Femur (tissue), 1 donor: ENCODE results near the gene MAGEA2.
"Not testable (repeated sequence)": the region's sequence is repeated elsewhere in the genome, so short reads cannot be mapped to it uniquely, and the experiment has no call there.

Experiments
- DNase-seq: peaks from one replicate; pipeline ENCODE4 v3.0.0-alpha.2; 2017

Gene MAGEA2, protein sequence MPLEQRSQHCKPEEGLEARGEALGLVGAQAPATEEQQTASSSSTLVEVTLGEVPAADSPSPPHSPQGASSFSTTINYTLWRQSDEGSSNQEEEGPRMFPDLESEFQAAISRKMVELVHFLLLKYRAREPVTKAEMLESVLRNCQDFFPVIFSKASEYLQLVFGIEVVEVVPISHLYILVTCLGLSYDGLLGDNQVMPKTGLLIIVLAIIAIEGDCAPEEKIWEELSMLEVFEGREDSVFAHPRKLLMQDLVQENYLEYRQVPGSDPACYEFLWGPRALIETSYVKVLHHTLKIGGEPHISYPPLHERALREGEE

DNA sequence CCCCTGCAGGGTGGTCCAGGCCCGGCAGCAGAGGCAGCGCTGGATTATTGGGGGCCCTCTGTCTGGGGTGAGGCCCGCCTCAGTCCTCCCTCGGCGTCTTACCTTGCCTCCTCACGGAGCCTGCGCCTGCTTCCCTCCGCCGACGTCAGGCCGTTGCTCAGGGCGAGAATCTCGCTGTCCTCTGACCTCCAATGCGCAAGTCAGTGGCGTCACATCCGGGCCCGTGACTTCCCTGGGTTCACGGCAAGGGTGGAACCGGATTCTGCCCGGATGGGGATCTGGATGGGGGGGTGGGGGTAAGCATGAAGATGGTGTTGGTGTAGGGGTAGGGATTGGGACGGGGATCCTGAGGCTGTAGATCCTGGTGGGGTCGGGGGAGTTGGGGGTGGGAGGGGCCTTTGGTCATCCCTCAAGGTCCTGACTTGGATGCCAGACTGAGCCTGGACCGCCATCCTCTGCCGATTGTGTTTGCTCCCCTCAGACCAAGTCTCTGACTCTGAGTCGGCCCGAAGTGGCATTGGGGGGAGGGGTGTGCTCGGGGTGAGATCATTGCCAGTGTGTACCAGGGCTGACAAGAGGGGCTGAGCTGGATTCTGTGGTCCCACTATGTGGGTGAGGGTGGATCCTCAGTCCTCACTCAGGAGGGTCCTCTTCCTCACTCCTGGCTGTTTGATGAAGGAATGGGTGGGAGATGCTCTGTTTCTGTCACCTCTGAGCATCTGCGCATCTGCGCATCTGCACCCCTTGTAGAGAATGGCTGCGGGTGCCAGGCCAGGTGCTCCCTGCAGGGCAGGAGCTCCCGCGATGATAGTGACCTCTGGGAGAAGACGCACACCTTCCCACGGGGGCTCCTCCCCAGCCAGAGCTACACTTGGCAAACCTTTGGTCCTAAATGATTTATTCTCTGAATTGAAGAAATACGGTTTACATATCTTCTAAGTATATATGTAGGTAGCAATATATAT lies at the start of gene MAGEA2:
Gene MAGEA2 (minus strand): TSS at position 157 of the 965 bp plus-strand sequence. CDS start 2,479 bp downstream, outside the sequence.
- DNase-seq, result not testable (repeated sequence)

DNA sequence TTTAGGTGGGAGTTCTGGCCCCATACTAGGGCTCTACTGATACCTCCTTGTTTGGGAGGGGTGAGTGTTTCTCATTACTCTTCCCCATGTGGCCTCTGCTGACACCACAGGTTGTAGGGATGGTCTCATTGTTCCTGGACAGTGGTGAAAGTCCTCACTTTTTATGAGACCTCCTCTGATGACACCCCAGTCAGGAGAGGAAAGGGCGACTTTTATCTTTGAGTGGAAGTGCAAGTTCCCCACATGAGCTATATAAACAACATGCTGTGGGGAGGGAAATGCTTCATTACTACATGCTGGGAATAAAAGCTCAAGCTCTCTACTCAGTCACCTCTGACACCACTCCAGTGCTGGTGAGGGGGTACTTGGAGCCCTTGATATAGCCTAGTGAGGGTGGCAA lies 45.3 kb upstream of the MAGEA2 start:
- DNase-seq, result no peak

DNA sequence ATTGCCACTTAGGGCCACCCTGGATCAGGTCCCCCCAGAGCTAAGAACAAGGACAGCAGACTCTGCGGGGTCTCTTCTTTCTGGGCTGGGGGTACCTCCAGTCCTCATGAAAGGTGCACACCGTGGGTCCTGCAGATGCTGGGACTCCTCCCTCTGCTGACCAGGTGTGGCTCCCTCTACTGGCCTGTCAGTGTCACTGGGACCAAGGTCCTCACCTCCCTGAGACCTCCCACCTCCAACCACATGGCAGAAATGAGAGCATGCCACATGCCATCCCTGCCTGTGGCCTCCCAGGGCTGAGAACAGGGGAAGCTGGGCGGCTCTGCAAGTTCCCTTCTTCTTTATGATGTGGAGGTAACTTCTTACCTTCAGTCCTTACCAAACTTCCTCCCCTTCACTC lies 33.4 kb upstream of the MAGEA2 start:
- DNase-seq, result not testable (repeated sequence)

DNA sequence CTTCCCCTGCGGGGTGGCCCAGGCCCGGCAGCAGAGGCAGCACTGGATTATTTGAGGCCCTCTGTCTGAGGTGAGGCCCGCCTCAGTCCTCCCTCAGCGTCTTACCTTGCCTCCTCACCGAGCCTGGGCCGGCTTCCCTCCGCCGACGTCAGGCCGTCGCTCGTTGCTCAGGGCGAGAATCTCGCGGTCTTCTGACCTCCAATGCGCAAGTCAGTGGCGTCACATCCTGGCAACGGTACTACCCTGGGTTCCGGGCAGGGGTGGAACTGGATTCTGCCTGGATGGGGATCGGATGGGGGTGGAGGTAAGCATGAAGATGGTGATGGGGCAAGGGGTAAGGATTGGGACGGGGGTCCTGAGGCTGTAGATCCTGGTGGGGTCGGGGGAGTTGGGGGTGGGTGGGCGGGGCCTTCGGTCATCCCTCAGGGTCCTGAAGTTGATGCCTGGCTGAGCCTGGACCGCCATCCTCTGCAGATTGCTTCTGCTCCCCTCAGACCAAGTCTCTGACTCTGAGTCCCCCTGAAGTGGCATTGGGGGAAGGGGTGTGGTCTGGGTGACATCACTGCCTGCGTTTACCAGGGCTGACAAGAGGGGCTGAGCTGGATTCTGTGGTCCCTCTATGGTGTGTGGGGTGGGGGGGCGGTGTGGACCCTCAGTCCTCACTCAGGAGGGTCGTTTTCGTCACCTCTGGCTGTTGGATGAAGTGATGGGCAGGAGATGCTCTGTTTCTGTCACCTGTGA lies 16.1 kb upstream of the MAGEA2 start, which contains the start of gene MAGEA6:
Gene MAGEA6 (minus strand): TSS at position 141 of the 741 bp plus-strand sequence. CDS start 2,039 bp downstream, outside the sequence.
- not testable (repeated sequence) for DNase-seq

DNA sequence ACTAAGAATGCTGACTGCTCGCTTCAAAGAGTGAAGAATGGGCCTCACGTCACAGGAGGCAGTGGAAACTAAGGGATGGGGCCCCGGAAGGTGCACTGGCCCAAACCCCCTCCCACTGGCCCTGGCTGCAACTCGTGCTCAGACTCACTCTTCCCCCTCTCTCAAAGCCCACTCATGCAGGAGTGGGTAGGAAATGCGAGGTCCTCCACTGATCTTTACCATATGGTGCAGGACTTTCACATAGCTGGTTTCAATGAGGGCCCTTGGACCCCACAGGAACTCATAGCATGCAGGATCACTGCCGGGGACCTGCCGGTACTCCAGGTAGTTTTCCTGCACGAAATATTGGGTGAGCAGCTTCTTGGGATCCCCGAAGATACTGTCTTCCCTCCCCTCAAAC lies 12.9 kb upstream of the MAGEA2 start:
- DNase-seq, result not testable (repeated sequence)

DNA sequence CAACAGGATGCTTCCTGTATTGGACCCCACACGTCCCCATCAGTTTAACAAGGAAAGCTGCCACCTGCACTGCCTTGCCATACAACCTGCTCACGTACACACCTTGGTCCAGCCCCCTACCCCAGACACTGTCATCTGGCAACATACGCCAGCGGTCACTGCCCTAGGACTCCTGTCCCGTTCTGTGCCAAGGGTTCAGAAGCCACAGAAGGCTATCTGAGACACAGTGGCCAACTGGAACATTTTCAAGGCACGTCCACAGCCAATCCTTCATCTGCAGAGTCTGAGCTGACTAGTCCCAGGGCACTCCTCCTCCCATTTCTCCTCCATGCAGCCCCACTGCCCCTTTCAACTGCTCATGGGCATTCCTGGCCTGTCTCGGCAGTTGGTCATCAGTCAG lies 7.9 kb upstream of the MAGEA2 start:
- not testable (repeated sequence) for DNase-seq

DNA sequence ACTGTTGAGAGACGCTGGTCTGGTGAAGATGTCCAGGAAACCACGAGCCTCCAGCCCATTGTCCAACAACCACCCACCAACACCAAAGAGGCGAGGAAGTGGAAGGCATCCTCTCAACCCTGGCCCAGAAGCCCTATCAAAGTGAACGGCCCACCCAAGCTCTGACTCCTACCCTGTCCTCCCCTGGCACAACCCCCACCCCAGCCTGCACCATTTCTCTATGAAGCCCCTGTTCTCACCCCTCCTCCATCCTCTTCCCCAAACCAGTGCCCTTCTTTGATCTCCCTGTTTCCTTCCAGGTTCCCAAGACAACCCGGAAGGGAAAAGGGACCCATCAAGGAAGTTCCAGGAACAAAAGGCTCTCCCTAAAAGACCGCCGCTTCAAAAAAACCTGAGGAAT lies 5.9 kb upstream of the MAGEA2 start:
- DNase-seq, result not testable (repeated sequence)

DNA sequence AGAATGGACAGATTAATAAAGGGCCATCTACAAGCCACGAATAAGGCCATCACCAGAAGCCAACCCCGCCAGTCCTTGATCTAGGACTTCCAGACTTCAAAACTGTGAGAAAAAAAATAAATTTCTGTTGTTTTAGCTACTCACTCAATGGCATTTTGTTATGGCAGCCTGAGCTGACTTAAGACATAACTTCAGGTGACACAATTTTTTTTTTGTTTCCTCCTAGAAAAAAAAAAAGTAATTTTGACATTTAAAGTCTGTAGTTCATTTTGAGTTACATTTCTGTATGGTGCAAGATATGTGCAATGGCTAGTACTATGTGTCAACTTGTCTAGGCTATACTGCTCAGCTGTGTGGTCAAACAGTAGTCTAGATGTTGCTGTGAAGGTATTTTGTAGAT lies 5.3 kb upstream of the MAGEA2 start, which contains the start of gene CSAG3:
Gene CSAG3 (plus strand): TSS at position 301 of the 400 bp plus-strand sequence.
- DNase-seq, result not testable (repeated sequence)

DNA sequence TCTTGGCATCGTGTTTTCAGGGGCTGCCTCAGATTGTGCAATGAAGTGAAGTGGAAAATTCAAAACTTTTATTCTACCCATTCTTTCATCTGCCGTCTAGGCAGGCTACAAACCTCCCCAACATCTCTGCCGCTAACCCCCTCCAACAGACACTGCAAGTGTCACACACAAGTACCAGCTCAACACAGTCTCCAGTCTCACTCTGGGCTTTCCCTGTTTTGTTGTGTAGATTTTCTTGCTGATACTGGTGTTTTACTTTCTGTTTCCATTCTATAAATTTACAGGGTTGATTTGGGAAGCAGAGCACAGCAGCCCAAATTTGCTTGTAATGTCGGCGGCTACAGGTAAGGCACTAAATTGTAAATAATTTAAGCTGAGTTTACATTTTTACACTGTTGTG lies 1.2 kb upstream of the MAGEA2 start:
- DNase-seq, result not testable (repeated sequence)

DNA sequence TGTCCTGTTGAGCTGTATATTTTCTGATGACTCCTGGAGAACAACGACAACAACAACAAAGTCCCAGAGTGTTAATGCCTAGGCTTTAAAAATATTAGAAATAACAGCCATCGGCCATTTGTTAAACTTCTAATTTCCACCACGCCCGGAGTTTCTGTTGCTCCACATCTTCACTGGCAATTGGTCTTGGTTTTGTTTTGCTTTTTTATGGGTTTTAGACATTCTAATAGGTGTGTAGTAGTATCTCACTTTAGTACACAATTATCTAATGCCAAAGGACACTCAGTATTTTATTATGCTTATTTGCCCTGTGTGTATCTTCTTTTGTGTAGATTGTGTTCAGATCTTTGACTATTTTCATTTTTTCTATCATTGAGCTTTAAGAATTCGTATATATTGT lies 15.1 kb downstream of the MAGEA2 start:
- no peak for DNase-seq

DNA sequence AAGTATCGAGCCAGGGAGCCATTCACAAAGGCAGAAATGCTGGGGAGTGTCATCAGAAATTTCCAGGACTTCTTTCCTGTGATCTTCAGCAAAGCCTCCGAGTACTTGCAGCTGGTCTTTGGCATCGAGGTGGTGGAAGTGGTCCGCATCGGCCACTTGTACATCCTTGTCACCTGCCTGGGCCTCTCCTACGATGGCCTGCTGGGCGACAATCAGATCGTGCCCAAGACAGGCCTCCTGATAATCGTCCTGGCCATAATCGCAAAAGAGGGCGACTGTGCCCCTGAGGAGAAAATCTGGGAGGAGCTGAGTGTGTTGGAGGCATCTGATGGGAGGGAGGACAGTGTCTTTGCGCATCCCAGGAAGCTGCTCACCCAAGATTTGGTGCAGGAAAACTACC lies 17.1 kb downstream of the MAGEA2 start:
- not testable (repeated sequence) for DNase-seq

DNA sequence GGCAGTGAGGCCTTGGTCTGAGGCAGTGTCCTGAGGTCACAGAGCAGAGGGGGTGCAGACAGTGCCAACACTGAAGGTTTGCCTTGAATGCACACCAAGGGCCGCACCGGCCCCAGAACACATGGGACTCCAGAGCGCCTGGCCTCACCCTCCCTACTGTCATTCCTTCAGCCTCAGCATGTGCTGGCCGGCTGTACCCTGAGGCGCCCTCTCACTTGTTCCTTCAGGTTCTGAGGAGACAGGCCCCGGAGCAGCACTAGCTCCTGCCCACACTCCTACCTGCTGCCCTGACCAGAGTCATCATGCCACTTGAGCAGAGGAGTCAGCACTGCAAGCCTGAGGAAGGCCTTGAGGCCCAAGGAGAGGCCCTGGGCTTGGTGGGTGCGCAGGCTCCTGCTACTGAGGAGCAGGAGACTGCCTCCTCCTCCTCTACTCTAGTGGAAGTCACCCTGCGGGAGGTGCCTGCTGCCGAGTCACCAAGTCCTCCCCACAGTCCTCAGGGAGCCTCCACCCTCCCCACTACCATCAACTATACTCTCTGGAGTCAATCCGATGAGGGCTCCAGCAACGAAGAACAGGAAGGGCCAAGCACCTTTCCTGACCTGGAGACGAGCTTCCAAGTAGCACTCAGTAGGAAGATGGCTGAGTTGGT lies 17.7 kb downstream of the MAGEA2 start:
- DNase-seq, result no peak

DNA sequence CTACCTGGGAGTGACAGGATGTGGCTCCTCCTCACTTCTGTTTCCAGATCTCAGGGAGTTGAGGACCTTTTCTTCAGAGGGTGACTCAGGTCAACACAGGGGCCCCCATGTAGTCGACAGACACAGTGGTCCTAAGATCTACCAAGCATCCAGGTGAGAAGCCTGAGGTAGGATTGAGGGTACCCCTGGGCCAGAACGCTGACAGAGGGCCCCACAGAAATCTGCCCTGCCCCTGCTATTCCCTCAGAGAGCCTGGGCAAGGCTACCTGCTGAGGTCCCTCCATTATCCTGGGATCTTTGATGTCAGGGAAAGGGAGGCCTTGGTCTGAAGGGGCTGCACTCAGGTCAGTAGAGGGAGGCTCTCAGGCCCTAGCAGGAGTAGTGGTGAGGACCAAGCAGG lies 18.5 kb downstream of the MAGEA2 start:
- DNase-seq, result no peak

DNA sequence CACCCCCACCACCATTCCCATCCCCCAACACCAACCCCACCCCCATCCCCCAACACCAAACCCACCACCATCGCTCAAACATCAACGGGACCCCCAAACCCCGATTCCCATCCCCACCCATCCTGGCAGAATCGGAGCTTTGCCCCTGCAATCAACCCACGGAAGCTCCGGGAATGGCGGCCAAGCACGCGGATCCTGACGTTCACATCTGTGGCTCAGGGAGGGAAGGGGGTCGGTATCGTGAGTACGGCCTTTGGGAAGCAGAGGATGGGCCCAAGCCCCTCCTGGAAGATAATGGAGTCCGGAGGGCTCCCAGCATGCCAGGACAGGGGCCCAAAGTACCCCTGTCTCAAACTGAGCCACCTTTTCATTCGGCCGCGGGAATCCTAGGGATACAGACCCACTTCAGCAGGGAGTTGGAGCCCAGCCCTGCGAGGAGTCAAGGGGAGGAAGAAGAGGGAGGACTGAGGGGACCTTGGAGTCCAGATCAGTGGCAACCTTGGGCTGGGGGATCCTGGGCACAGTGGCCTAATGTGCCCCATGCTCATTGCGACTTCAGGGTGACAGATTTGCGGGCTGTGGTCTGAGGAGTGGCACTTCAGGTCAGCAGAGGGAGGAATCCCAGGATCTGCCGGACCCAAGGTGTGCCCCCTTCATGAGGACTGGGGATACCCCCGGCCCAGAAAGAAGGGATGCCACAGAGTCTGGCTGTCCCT lies 19.3 kb downstream of the MAGEA2 start:
- DNase-seq, result not testable (repeated sequence)

DNA sequence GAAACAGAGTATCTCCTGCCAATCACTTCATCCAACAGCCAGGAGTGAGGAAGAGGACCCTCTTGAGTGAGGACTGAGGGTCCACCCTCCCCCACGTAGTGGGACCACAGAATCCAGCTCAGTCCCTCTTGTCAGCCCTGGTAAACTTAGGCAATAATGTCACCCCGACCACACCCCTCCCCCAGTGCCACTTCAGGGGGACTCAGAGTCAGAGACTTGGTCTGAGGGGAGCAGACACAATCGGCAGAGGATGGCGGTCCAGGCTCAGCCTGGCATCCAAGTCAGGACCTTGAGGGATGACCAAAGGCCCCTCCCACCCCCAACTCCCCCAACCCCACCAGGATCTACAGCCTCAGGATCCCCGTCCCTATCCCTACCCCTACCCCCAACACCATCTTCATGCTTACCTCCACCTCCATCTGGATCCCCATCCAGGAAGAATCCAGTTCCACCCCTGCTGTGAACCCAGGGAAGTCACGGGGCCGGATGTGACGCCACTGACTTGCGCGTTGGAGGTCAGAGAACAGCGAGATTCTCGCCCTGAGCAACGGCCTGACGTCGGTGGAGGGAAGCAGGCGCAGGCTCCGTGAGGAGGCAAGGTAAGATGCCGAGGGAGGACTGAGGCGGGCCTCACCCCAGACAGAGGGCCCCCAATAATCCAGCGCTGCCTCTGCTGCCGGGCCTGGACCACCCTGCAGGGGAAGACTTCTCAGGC lies 20.2 kb downstream of the MAGEA2 start, which contains the start of the genes CSAG1 and MAGEA12:
Gene CSAG1 (minus strand): TSS at position 461 of the 715 bp plus-strand sequence. CDS start 1,261 bp downstream, outside the sequence.
Gene MAGEA12 (plus strand): TSS at position 497 of the 715 bp plus-strand sequence. CDS start 2,405 bp downstream, outside the sequence.
- DNase-seq, result no peak

DNA sequence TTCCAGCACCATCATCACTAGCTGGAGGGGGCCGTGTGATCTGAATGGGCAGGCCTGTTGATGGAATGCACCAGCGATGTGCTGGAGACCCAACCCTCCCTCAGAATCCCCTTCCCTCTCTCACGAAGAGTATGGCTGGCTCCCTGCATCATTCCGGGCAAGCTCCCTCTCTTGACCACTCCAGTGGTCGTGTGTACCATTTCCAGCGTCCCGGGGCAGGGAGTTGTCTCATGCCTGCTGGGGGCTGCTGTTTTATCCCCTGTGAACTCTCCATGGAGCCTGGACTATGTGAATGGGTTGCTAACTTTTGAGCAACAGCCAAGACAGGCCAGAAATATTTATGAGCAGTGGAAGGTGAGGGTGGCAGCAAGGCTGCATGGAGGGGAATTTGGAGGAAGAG lies 28.2 kb downstream of the MAGEA2 start:
- DNase-seq, result no peak

DNA sequence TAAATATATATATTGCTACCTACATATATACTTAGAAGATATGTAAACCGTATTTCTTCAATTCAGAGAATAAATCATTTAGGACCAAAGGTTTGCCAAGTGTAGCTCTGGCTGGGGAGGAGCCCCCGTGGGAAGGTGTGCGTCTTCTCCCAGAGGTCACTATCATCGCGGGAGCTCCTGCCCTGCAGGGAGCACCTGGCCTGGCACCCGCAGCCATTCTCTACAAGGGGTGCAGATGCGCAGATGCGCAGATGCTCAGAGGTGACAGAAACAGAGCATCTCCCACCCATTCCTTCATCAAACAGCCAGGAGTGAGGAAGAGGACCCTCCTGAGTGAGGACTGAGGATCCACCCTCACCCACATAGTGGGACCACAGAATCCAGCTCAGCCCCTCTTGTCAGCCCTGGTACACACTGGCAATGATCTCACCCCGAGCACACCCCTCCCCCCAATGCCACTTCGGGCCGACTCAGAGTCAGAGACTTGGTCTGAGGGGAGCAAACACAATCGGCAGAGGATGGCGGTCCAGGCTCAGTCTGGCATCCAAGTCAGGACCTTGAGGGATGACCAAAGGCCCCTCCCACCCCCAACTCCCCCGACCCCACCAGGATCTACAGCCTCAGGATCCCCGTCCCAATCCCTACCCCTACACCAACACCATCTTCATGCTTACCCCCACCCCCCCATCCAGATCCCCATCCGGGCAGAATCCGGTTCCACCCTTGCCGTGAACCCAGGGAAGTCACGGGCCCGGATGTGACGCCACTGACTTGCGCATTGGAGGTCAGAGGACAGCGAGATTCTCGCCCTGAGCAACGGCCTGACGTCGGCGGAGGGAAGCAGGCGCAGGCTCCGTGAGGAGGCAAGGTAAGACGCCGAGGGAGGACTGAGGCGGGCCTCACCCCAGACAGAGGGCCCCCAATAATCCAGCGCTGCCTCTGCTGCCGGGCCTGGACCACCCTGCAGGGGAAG lies 39.5 kb downstream of the MAGEA2 start, which contains the start of gene MAGEA2B:
Gene MAGEA2B (plus strand): TSS at position 814 of the 973 bp plus-strand sequence. CDS start 2,479 bp downstream, outside the sequence.
- DNase-seq, result not testable (repeated sequence)

DNA sequence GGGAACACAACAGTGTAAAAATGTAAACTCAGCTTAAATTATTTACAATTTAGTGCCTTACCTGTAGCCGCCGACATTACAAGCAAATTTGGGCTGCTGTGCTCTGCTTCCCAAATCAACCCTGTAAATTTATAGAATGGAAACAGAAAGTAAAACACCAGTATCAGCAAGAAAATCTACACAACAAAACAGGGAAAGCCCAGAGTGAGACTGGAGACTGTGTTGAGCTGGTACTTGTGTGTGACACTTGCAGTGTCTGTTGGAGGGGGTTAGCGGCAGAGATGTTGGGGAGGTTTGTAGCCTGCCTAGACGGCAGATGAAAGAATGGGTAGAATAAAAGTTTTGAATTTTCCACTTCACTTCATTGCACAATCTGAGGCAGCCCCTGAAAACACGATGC lies 40.4 kb downstream of the MAGEA2 start:
- DNase-seq, result not testable (repeated sequence)

DNA sequence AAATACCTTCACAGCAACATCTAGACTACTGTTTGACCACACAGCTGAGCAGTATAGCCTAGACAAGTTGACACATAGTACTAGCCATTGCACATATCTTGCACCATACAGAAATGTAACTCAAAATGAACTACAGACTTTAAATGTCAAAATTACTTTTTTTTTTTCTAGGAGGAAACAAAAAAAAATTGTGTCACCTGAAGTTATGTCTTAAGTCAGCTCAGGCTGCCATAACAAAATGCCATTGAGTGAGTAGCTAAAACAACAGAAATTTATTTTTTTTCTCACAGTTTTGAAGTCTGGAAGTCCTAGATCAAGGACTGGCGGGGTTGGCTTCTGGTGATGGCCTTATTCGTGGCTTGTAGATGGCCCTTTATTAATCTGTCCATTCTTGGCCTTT lies 44.5 kb downstream of the MAGEA2 start, which contains the start of gene CSAG2:
Gene CSAG2 (minus strand): TSS at position 101 of the 400 bp plus-strand sequence. CDS start 161 bp downstream, outside the sequence.
- DNase-seq, result not testable (repeated sequence)
